Measurements from ENCODE around the gene PLEK. TPM values are rescaled to one million over a fixed set of nuclear protein-coding genes. Genes with fewer than 3 reads are reported as not detected.
A peak's percentile ranks its signal among the peaks of the same experiment; 100 is the strongest.

The PLEK gene
- total and polyA plus RNA-seq, 9 of the 15 experiments (the other 6 are each of a cell fraction or from before 2014, with no cell fraction given): 0.14 to 1.2 (median 0.36) TPM

DNA sequence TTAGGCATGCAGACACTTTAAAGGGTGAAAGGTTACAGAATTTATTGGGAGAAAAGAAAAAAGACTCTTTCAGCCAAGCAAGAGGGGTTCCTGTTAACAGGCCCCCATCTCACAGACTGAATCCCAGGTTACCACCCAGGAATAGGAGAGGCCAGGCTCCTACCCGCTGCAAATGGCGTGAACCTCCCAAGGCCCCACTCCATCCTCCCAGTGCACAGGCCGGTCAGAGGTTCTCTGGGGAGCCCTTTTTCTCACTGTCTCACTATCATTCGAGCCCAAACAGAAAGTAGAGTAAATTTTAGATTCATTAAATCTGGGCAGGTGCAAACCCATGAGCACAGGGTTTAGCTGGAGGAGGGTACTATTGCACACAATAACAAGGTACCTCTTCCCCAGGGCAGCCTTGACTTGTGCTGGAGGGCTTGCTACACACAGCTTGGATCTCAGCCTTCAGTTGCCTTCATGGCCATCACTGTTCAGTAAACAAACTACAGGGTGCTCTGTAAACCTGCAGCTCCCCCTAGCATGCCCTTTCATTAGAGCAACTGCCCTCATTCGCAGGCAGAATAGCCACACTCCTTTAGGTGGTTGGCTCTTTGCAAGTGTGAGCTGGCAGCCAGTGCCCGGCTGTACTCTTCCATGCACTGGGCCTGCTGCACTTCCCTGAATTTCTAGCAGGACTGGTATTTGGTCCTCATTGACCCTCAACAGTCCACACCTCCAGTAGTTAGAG, 7.3 kb upstream of the PLEK start (continued):
- TF ChIP-seq SIN3B (IDR thresholded peaks at IDR 0.05; ENCODE audit: low read depth) (no peak), MYNN (IDR thresholded peaks at IDR 0.05) (peak; percentile 29; the same call in 1 of the 2 replicates), MYNN (CRISPR knock-in tag; IDR thresholded peaks at IDR 0.05) (no peak), FOXK2 (conservative IDR thresholded peaks at IDR 0.05 in 1 of 2, IDR thresholded peaks at IDR 0.05 in 1 of 2; ENCODE audit: low read depth in 2 of 2) (0 out of 4 replicates have a peak, but pooled peaks of 1 of the 2 experiments have one; percentile 32), BCOR (IDR thresholded peaks at IDR 0.05) (no peak), GATAD2B (IDR thresholded peaks at IDR 0.05; ENCODE audit: borderline replicate concordance) (no peak), HMGN3 (IDR thresholded peaks at IDR 0.05; ENCODE audit: borderline replicate concordance, extremely low read depth, insufficient read length, low read depth, low read length) (no peak), CHD2 (IDR thresholded peaks at IDR 0.05; ENCODE audit: low read depth, low read length) (no peak), CBFB (CRISPR knock-in tag; IDR thresholded peaks at IDR 0.05) (no peak), RCOR1 (IDR thresholded peaks at IDR 0.05; ENCODE audit: borderline replicate concordance in 1 of 2, low read depth in 2 of 2, low read length in 2 of 2) (peak in 1 of 2 experiments; percentile 57; a peak in 2 of 4 replicates), RAD21 (CRISPR knock-in tag; conservative IDR thresholded peaks at IDR 0.05 in 1 of 2, IDR thresholded peaks at IDR 0.05 in 1 of 2) (peak; percentile 81 to 87), RBM14 (IDR thresholded peaks at IDR 0.05; ENCODE audit: borderline replicate concordance, insufficient read depth, low read depth, low read length) (no peak)
- TF ChIP-seq, protein P1, sequence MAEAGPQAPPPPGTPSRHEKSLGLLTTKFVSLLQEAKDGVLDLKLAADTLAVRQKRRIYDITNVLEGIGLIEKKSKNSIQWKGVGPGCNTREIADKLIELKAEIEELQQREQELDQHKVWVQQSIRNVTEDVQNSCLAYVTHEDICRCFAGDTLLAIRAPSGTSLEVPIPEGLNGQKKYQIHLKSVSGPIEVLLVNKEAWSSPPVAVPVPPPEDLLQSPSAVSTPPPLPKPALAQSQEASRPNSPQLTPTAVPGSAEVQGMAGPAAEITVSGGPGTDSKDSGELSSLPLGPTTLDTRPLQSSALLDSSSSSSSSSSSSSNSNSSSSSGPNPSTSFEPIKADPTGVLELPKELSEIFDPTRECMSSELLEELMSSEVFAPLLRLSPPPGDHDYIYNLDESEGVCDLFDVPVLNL (CRISPR knock-in tag; IDR thresholded peaks at IDR 0.05; ENCODE audit: low read depth): no peak
- TF ChIP-seq, protein P2, sequence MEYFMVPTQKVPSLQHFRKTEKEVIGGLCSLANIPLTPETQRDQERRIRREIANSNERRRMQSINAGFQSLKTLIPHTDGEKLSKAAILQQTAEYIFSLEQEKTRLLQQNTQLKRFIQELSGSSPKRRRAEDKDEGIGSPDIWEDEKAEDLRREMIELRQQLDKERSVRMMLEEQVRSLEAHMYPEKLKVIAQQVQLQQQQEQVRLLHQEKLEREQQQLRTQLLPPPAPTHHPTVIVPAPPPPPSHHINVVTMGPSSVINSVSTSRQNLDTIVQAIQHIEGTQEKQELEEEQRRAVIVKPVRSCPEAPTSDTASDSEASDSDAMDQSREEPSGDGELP (CRISPR knock-in tag; IDR thresholded peaks at IDR 0.05; ENCODE audit: borderline replicate concordance): peak; percentile 30; the same call in 1 of the 2 replicates
- TF ChIP-seq, protein P3, sequence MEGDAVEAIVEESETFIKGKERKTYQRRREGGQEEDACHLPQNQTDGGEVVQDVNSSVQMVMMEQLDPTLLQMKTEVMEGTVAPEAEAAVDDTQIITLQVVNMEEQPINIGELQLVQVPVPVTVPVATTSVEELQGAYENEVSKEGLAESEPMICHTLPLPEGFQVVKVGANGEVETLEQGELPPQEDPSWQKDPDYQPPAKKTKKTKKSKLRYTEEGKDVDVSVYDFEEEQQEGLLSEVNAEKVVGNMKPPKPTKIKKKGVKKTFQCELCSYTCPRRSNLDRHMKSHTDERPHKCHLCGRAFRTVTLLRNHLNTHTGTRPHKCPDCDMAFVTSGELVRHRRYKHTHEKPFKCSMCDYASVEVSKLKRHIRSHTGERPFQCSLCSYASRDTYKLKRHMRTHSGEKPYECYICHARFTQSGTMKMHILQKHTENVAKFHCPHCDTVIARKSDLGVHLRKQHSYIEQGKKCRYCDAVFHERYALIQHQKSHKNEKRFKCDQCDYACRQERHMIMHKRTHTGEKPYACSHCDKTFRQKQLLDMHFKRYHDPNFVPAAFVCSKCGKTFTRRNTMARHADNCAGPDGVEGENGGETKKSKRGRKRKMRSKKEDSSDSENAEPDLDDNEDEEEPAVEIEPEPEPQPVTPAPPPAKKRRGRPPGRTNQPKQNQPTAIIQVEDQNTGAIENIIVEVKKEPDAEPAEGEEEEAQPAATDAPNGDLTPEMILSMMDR (IDR thresholded peaks at IDR 0.05 in 2 of 3, conservative IDR thresholded peaks at IDR 0.05 in 1 of 3; ENCODE audit: insufficient read depth in 2 of 3, low read depth in 1 of 3, low read length in 3 of 3): peak; percentile 77 to 89 (median 82)
- TF ChIP-seq, protein P4, sequence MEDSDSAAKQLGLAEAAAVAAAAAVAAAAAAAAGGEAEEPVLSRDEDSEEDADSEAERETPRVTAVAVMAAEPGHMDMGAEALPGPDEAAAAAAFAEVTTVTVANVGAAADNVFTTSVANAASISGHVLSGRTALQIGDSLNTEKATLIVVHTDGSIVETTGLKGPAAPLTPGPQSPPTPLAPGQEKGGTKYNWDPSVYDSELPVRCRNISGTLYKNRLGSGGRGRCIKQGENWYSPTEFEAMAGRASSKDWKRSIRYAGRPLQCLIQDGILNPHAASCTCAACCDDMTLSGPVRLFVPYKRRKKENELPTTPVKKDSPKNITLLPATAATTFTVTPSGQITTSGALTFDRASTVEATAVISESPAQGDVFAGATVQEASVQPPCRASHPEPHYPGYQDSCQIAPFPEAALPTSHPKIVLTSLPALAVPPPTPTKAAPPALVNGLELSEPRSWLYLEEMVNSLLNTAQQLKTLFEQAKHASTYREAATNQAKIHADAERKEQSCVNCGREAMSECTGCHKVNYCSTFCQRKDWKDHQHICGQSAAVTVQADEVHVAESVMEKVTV (CRISPR knock-in tag; IDR thresholded peaks at IDR 0.05): peak; percentile 61
- TF ChIP-seq, protein P5, sequence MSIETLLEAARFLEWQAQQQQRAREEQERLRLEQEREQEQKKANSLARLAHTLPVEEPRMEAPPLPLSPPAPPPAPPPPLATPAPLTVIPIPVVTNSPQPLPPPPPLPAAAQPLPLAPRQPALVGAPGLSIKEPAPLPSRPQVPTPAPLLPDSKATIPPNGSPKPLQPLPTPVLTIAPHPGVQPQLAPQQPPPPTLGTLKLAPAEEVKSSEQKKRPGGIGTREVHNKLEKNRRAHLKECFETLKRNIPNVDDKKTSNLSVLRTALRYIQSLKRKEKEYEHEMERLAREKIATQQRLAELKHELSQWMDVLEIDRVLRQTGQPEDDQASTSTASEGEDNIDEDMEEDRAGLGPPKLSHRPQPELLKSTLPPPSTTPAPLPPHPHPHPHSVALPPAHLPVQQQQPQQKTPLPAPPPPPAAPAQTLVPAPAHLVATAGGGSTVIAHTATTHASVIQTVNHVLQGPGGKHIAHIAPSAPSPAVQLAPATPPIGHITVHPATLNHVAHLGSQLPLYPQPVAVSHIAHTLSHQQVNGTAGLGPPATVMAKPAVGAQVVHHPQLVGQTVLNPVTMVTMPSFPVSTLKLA (conservative IDR thresholded peaks at IDR 0.05): 0 out of 4 replicates have a peak, but pooled peaks of 1 of the 2 experiments have one; percentile 18
